ENCODE results near the gene FAIM2.

The FAIM2 gene

GRCh38 chr12:49891476-49891875 is 12.2 kb downstream of the FAIM2 start:
- no peak for DNase-seq (ENCODE audit: low read depth, low spot score)
- ChIA-PET CTCF (interaction anchor here (1.3 kb wide), 1 partner anchor 23 kb away, joined by 14 read pairs; no protein-coding TSS in a partner anchor), POLR2A (no interaction called here)
- no peak overlapping the region for H3K4me3 ChIP-seq (ENCODE audit: low read depth, low read length)
- no peak for TF ChIP-seq CTCF (IDR thresholded peaks at IDR 0.05; ENCODE audit: insufficient read depth, low read length, missing control alignments)

- CTCF ChIA-PET = no interaction called here
- TF ChIP-seq CTCF (IDR thresholded peaks at IDR 0.05; ENCODE audit: insufficient read depth, low read length, missing control alignments) = no peak
These were observed 12.7 kb downstream of the FAIM2 start for GRCh38 chr12:49891012-49891411.

GRCh38 chr12:49890096-49890461 is 13.6 kb downstream of the FAIM2 start:
- no peak for TF ChIP-seq CTCF (IDR thresholded peaks at IDR 0.05; ENCODE audit: insufficient read depth, low read length, missing control alignments)
- POLR2A ChIA-PET = no interaction called here
- CTCF ChIA-PET = interaction anchor here (1.8 kb wide), 1 partner anchor 56 kb away, joined by 5 read pairs; no protein-coding TSS in a partner anchor
- DNase-seq (ENCODE audit: low read depth, low spot score) = no peak
- H3K4me3 ChIP-seq (ENCODE audit: low read depth, low read length) = no peak overlapping the region

More at GRCh38 chr12:49891012-49891411, 12.7 kb downstream of the FAIM2 start:
- no peak for DNase-seq (ENCODE audit: low read depth, low spot score)
- H3K4me3 ChIP-seq (ENCODE audit: low read depth, low read length) = no peak overlapping the region
- POLR2A ChIA-PET = no interaction called here

- DNase-seq (ENCODE audit: low read depth, low spot score) = no peak
- no peak for TF ChIP-seq CTCF (IDR thresholded peaks at IDR 0.05; ENCODE audit: insufficient read depth, low read length, missing control alignments)
- ChIA-PET POLR2A (no interaction called here), CTCF (interaction anchor here (0.7 to 1.8 kb wide), 3 partner anchors 17 to 77 kb away, joined by 3 to 5 read pairs (median 3); no protein-coding TSS in a partner anchor)
- no peak overlapping the region for H3K4me3 ChIP-seq (ENCODE audit: low read depth, low read length)
These were observed 14.2 kb downstream of the FAIM2 start for GRCh38 chr12:49889361-49890095.

GRCh38 chr12:49888461-49889151 is 15.1 kb downstream of the FAIM2 start:
- no peak for DNase-seq (ENCODE audit: low read depth, low spot score)
- H3K4me3 ChIP-seq (ENCODE audit: low read depth, low read length) = no peak overlapping the region
- no peak for TF ChIP-seq CTCF (IDR thresholded peaks at IDR 0.05; ENCODE audit: insufficient read depth, low read length, missing control alignments)
- POLR2A ChIA-PET = no interaction called here
- CTCF ChIA-PET = interaction anchor here (0.9 to 1.8 kb wide), 2 partner anchors 18 to 57 kb away, joined by 3 to 5 read pairs; no protein-coding TSS in a partner anchor

All from AG04449 (cell line).